ENCODE results near the gene ACTA2. TPM values are rescaled to one million over a fixed set of nuclear protein-coding genes. Genes with fewer than 3 reads are reported as not detected.
A peak's percentile ranks its signal among the peaks of the same experiment; 100 is the strongest.

Gene ACTA2
- total RNA-seq, 1 donor: 855 TPM

DNA sequence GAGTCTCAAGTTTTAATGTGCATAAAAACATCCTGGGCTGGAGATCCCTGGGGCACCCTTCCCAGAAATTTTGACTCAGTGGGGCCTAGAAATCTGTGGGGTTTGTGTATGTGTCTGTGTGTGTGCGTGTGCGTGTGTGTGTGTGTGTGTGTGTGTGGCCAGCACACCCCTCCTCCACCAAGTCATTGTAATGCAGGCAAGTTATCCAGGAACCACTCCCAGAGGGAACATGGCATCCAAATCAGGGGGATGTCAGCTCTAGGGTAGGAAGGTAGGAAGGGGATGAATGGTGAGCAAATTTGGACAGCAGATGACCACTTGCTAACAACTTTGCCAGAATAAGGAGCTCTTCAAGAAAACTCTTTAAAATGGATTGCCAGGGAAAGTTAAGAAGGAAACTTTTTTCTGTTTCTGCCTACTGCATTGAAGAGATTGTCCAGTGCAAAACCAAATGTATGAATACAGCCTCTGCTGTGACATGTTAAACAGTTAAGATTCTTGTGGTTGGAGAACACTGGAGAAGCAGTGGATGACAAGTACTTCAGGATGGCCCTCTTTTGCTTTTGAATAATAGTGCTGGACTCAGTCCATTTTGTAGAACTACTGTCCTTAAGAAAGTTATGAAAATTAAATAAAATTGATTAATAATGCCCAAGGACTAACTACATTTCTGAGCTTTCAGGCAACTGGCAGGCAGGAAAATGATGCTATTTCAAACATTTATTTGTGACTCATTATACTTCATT is 60.2 kb downstream of the ACTA2 start:
- Histone ChIP-seq H3K4me1 (ENCODE audit: insufficient read depth, low read length) (peaks cover 74% of the 10 kb centered on the region), H3K4me3 (ENCODE audit: insufficient read depth, low read length) (no peak overlapping the region), H3K79me2 (ENCODE audit: insufficient read depth, low read length) (peaks cover 52% of the 10 kb centered on the region), H2AFZ (ENCODE audit: low read length) (no peak overlapping the region), H3K27me3 (ENCODE audit: insufficient read depth, low read length) (no peaks in the 10 kb centered on the region), H3K27ac (ENCODE audit: low read depth, low read length) (peak overlapping the region; percentile 47), H3K4me2 (ENCODE audit: insufficient read depth, low read length) (peak overlapping the region; percentile 37), H3K9me3 (ENCODE audit: low read depth, low read length) (no peaks in the 10 kb centered on the region), H4K20me1 (ENCODE audit: insufficient read depth, low read length) (no peaks in the 10 kb centered on the region), H3K36me3 (ENCODE audit: insufficient read depth, low read length) (no peaks in the 10 kb centered on the region)
- TF ChIP-seq, protein P1, sequence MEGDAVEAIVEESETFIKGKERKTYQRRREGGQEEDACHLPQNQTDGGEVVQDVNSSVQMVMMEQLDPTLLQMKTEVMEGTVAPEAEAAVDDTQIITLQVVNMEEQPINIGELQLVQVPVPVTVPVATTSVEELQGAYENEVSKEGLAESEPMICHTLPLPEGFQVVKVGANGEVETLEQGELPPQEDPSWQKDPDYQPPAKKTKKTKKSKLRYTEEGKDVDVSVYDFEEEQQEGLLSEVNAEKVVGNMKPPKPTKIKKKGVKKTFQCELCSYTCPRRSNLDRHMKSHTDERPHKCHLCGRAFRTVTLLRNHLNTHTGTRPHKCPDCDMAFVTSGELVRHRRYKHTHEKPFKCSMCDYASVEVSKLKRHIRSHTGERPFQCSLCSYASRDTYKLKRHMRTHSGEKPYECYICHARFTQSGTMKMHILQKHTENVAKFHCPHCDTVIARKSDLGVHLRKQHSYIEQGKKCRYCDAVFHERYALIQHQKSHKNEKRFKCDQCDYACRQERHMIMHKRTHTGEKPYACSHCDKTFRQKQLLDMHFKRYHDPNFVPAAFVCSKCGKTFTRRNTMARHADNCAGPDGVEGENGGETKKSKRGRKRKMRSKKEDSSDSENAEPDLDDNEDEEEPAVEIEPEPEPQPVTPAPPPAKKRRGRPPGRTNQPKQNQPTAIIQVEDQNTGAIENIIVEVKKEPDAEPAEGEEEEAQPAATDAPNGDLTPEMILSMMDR (IDR thresholded peaks at IDR 0.05; ENCODE audit: extremely low read depth, low read depth, low read length): no peak
- peak; percentile 60 for DNase-seq (ENCODE audit: insufficient read length, low spot score, missing footprints)

DNA sequence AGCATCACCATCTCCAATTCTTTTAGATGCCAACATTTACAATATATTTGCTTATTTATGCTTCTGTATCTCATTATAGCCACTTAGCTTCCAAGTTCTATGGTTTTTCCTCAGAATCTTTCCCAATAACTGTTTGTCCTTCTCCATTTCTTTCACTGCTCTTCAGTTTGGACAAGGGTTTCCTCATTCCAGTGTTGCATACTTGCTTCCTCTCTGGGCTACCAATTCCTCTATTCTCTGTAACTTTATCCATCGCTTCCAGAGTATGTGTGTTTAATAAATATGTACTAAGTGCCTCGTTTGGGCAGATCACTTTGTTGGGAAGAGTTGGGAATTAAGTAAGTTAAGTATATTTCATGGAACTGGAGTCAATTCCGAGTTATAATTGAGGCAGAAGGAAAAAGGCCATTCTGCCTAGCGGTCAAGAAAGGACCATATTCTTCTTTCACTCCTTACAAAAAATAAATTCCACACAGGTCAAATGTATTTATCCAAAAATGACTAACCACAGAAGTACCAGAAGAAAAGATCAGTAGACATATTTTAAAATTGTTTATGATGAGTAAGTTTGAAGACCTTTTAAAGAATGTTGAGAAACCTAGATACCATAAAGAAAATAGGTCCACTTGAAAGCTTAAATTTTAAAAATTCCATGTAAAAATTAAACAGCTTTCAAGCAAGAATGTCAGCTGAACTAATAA is 61.7 kb downstream of the ACTA2 start:
- TF ChIP-seq, protein P1 (IDR thresholded peaks at IDR 0.05; ENCODE audit: extremely low read depth, low read depth, low read length): no peak
- H3K27ac ChIP-seq (ENCODE audit: low read depth, low read length): peak overlapping the region; percentile 47
- peak overlapping the region; percentile 47 for H3K4me2 ChIP-seq (ENCODE audit: insufficient read depth, low read length)
- H3K9me3 ChIP-seq (ENCODE audit: low read depth, low read length): no peaks in the 10 kb centered on the region
- no peak for DNase-seq (ENCODE audit: insufficient read length, low spot score, missing footprints)
- no peak overlapping the region for H3K4me3 ChIP-seq (ENCODE audit: insufficient read depth, low read length)
- peak overlapping the region; percentile 25 for H2AFZ ChIP-seq (ENCODE audit: low read length)
- H3K79me2 ChIP-seq (ENCODE audit: insufficient read depth, low read length): peaks cover 54% of the 10 kb centered on the region
- H3K27me3 ChIP-seq (ENCODE audit: insufficient read depth, low read length): no peaks in the 10 kb centered on the region
- peaks cover 62% of the 10 kb centered on the region for H3K4me1 ChIP-seq (ENCODE audit: insufficient read depth, low read length)
- H4K20me1 ChIP-seq (ENCODE audit: insufficient read depth, low read length): no peaks in the 10 kb centered on the region
- no peaks in the 10 kb centered on the region for H3K36me3 ChIP-seq (ENCODE audit: insufficient read depth, low read length)

DNA sequence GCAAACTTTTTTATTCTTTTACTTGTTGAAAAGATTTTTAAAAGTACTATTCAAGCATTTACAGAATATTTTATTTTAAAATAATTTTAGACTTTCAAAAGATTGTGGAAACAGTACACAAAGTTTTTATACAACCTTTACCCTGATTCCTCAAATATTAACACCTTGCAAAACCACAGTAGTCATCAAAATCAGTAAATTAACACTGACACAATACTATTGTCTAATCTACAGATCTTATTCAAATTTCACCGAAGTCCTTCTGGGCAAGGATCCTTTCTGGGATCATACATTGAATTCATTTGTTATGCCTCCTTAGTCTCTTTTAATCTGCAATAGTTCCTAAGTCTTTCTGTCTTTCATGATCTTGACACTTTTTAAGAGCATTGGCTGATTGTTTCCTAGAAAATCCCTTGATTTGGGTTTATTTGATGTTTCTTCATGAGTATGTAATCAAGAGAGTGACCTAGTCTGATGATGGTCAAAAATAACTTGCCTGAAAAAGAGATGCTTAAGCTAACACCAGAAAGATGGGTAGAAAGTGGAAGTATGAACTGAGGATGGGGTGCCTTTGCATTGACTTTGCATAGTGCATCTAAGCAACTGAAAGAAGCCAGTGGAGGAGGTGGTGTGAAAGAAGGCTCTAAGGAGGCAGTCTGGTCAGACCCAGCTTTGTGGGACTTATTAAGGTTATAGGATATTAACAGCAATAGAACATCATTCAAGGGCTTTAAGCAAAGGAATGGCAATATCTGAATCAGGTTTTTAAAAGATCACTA is 62.8 kb downstream of the ACTA2 start:
- Histone ChIP-seq H3K4me3 (ENCODE audit: insufficient read depth, low read length) (no peak overlapping the region), H3K36me3 (ENCODE audit: insufficient read depth, low read length) (no peaks in the 10 kb centered on the region), H3K9me3 (ENCODE audit: low read depth, low read length) (no peaks in the 10 kb centered on the region), H3K79me2 (ENCODE audit: insufficient read depth, low read length) (peaks cover 56% of the 10 kb centered on the region), H3K27ac (ENCODE audit: low read depth, low read length) (peak overlapping the region; percentile 47), H4K20me1 (ENCODE audit: insufficient read depth, low read length) (no peaks in the 10 kb centered on the region), H2AFZ (ENCODE audit: low read length) (no peak overlapping the region), H3K4me1 (ENCODE audit: insufficient read depth, low read length) (peaks cover 62% of the 10 kb centered on the region), H3K27me3 (ENCODE audit: insufficient read depth, low read length) (no peaks in the 10 kb centered on the region), H3K4me2 (ENCODE audit: insufficient read depth, low read length) (no peak overlapping the region)
- TF ChIP-seq, protein P1 (IDR thresholded peaks at IDR 0.05; ENCODE audit: extremely low read depth, low read depth, low read length): no peak
- no peak for DNase-seq (ENCODE audit: insufficient read length, low spot score, missing footprints)
